ENCODE data around the gene PLCB1.

Gene PLCB1

DNA sequence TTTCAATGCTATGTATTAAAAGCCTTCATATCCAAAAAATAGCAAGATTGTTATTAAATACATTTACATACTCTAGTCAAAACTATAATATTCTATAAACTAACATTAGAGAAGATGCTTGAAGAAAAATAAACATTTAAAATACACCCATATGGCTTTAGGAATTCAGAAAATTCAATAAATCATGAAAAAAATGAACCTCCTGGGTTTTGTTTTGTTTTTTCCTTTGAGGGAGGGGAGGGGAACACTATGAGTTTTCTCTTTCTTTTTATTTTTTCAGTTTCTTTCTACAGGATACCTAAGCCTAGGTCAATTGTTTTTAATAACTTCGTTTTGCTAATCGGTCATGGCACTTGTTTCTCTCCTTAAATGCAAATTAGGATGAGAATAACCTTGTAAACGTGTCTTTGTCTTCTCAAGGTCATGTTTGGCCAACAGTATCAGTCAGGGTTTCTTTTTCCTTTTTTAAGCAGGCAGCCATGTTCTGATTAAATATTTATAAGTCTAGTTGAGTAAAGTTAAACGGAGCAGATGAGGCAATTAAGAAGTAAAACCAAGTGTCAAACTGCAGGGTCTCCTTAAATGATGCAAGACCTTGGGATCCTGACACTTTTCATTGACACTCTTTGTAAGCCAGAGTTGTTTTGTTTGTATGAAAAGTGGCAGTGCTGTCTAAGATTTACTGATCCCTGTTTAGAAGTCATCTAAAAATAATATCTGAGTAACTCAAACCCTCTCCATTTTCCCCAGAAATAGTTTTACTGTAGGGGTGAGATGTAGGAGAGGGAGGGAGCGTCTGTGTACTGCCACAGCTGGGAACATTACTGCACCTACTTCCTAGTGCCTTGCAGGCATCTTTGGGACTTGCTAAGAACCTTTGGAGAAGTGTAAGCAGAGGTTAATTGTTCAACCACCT is 392.3 kb downstream of the PLCB1 start:
- no peak for DNase-seq

DNA sequence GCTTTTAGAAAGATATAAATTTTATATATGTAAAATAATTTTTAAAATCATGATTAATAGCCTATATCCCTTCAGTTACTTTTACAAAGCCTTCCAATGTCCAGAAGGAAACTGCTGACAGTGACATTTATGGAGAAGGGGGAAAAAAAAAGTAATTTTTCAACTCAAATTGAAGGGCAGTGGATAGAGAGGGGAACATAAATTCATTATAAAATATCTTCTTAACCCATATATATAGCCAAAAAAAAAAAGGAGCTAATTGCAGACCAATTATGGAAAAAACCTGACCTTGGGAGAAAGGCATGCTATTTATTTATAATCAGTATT is 392.9 kb downstream of the PLCB1 start:
- DNase-seq = no peak

DNA sequence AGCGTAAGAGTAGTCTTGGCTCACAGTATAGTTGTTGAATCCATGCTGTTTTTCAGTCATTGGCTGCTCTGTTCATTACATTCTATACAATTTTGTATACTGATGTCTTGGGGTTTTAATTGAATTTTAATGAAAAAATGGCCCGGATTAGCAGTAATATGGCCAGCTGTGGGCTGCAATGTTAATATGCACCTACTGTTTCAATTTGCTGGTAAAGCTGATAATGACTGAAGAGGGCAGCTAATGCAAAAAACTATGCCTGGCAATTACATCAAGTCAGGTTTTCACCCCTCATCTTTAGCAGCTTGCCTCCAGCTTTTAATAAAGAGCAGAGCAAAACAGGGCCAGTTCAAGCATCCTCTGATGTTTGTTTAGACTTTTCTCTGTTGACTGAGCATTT is 394.5 kb downstream of the PLCB1 start:
- DNase-seq = no peak

DNA sequence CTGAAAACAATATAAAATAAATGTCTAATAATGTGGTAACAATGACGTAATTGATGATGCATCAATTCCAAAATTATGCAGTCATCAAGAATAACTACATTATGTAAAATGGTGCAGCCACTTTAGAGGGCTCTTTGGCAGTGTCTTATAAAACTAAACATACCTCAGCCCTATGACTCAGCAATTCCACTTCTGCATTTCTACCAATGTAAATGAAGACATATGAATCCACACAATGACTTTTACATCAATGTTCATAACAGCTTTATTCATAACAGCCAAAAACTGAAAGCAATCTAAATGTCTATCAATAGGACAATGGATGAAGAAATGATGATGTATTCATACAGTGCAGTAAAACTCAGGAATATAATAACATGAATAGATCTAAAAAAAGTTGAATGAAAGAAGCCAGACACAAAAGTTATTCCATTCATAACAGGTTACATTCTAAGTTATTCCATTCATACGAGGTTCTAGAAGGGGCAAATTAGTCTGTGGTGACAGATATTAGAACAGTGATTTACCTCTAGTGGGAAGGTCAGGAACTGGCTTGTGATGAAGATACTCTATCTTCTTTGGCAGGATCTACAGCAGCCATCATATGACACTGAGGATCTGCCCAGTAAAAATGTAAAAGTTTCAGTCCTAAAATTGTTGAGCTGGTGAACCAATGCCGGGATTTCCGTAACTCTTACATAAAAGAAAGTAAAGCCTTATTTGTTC is 396.1 kb downstream of the PLCB1 start:
- no peak for DNase-seq

DNA sequence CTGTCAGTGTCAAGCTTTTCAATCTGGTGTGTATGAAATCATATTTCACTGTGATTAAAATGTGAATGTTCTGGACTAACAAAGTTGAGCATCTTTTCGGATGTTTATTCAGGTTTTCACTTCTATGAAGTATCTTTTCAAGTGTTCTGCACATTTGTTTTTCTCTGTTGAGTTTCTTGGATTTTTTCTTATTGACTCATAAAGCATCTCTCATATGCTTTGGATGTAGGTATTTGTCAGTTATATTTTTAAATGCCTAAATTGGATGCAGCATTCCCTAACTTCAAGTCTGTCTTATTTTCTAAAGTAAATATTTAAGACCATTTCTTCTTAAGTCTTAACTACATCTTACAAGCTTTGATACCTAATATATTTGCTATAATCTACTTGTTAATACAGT is 398.0 kb downstream of the PLCB1 start:
- no peak for DNase-seq

DNA sequence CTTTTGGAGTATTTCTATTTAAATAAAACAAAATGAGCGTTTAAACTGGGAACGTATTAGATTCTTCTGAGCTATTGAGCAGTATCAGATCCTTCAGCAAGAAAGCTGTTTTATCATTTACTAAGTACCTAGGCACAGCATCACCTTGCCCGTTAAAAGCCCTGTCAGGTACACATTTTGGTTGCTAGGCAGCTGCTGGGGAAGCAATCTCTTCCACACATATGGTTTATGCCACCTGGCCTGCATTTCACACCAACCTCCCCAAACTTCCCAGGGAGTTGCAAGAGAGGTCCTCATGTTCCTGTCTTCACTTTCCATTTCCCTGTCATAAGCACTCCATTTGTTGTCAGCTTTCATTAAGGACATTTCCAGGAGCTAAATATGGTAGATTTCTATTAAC is 400.1 kb downstream of the PLCB1 start:
- no peak for DNase-seq

DNA sequence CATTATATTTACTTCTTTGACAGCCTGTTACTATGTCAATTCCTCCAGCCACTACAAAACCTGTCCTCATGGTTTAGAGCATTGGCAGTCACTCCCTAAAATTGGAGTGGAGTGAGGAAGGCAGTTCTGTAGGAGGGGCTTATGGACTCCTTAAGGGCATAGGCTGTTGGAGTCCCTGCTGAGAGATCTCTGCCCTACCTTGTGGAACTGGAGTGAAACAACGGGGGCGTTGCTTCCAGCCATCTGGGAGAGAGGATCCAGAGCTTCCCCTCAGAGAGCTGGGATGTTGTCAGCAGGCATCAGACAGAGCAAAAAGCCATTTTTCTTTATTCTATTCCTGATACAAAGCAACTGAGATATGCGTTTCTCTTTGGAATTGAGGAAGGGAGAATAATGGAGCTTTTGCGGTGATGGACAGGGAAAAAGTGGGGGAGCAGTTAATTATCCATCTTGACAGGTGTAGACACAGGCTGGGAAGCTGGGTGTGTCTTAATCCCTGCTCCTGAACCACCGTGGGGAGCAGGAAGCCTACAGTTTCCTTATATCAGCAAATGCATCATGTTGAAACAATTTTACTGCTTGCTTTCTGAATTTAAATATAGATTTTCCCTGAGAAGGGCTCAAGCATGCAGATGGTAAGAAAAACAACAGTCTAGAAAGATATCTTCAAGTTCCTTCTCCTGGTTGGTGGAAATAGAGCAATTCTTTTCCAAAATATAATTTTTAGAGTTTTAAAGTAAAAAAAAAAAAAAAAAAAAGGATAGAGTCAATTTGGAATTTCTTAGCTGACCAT is 402.5 kb downstream of the PLCB1 start:
- no peak for DNase-seq

DNA sequence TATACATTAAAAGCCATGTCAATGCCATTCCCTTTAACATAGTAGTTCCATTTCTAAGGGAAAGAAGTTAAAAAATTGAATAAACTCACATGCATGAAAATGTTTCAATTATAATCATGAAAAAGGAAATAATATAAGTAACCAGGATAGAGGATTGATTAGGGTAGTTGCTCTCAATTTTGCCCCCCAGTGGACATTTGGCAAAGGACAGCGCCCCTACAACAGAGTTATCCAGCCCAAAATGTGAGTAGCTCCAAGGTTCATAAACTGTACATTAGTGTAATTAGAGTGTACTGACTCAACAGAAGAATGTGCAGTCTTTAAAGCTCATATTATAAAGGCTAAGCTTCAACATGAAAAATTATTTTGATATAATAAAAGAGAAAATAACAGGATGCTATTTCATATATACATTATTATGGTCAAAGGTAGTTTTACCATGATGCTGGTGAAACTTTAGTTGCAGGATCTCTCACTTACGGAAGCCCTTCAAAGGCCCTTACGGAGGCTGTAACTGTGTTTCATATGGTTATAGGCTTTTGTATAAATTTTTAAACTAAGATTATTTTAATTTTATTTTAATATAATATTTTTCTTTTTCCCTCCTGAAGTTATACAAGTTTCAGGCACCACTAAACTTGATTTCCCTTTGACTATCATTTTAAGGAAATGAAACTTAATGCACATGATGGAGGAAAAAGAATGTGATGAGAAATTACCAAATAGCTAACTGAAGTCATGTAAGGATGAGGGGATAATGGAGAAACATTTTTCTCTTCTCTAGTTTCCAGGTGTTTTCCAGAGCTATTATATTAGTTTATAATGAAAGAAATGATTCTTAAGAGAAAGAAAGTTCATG is 403.6 kb downstream of the PLCB1 start:
- DNase-seq = no peak

DNA sequence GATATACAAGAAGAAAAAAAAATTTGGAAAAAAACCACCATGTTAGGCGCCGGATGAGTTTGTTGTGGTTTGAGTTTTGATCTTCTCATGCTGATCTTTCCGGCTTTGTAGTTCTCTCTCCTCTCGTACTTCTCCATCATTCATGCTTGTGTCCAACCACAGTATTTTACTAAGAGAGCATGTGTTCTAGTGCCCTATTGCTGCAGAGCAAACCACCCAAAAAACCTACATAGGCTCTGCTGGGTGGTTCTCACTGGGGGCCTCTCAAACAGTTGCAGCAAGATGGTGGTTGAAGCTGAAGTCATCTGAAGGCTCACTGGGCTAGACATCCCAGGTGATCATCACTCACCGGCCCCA is 404.2 kb downstream of the PLCB1 start:
- no peak for DNase-seq

DNA sequence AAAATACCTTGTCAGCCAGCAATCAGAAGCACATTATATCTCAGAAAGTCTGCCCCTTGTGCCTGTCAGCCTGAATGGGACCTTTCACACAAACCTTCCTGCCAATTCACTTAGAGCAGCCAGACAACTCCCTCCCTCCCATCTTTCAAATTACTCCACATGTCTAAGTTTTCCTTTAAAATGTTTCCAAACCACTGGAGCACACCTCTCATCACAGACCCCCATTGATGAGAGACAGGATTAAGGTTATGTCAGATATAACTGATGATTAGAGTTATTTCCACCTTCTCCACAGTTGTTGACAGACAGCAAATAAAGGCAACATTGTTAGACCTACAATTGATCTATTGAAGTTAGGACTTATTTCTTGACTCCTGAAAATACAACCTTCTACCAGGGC is 408.4 kb downstream of the PLCB1 start:
- DNase-seq = no peak

DNA sequence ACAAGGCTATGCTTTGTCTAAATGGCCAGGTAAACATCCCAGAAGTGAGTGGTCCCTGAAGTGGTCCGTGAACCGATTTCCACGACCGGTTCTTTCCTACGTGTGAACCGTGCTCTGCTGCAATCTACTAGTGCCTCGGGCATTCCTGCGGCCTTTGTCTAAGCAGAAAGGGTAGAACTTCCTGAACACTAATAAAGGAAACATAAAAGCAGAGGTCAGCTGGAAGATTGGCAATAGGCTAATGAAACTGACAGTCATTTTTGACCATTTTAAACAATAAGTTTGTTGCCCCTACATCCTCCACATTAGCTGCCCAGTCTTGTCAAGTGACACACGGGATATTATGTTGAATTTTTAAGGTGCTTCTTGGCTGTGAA is 410.0 kb downstream of the PLCB1 start:
- no peak for DNase-seq

DNA sequence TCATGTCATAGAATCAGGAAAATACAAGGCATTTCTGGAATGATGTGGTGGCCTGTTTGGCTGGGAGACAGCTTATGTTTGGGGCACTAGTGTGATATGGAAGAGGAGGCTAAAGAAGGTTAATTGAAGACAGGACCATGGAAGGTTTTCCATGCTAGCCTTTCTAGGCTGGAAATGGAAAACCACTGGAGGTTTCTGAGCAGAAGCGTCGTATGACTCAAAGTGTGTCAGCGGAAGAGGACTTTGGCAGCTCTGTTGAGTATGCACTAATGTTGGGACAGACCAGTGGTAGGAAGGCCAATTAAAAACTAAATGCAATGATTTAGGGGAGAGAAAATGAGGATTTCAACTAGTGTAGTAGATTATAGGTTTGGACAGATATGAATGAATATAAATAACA is 413.1 kb downstream of the PLCB1 start:
- no peak for DNase-seq

DNA sequence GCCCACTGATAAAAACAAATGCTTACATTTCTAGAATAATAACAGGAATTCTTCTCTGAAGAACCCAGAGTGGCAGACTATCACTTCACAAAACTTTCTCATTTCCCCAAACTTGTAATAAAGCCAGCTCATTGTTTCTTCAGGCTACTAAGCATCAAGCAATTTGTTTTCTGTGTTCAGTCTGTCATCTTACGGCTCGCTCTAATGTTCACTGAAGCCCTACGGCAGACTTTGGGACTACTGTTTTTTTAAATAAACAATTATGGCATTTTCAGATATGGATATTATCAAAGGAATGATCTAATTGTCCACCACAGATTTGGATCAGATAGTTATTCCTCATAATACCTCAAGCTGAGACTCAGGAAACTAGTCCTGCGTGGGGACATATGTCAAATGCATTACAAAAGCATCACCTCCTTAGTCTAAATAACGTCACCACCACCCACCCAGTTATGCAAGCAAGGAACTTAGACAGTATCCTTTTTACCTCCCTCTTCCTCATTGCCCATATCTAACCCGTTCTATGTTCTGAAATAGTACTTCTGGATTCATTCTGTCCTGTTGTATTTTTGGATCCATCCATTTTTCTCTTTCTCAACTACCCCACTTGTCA is 415.1 kb downstream of the PLCB1 start:
- DNase-seq = no peak

DNA sequence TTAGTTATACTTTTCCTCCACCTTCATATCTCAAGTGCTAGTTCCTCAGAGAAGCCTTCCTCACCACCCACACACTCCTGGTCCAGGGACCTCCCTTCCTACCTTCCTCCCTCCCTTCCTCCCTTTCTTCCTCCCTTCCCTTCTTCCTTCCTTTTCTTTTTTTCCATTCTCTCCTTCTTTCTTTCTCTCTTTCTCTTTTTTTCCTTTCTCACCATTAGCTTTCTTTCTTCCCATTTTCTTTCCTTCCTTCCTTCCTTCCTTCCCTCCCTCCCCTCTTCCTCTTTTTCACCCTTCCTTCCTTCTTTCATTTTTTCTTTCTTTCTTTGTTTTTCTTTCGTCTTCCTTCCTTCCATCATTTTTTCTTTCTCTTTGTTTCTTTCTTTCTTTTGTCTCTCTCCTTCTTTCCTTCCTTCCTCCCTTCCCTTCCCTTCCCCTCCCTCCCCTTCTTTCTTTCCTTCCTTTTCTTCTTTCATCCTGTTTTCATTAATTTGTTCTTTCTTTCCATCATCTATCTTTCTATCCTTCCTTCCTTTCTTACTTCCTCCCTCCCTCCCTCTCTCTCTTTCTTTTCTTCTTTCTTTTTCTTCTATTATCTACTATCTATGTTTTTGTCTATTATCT is 416.0 kb downstream of the PLCB1 start:
- DNase-seq = no peak

DNA sequence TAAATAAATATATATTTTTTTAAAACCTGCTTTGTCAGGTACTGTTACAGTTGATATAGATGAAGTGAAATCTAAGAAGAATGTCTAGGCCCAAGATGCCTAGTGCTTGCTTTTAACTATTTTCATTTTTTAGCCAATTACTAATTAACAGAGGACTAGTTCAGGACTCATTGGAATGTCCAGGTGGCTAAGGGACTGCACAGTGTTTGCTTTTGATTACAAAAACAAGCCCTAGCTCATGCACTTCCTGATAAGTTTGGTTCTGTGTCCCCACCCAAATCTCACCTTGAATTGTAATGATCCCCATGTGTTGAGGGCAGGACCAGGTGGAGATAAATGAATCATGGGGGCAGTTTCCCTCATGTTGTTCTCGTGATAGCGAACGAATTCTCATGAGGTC is 417.1 kb downstream of the PLCB1 start:
- DNase-seq = no peak

DNA sequence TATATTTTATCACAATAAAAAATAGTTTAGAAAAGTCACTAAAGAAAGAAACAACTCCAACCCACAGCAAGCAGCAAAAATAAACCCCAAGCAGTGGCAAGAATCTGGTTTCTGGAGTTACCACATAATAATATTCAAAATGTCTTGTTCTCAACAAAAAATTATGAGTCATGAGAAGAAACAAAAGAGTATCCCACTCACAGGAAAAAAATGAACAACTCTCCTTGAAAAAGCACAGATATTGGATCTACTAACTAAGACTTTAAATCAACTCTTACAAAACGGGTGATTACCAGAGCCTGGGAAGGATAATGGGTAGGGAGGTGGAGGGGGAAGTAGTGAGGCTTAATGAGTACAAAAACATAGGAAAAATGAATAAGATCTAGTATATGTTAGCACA is 425.6 kb downstream of the PLCB1 start:
- DNase-seq = no peak

DNA sequence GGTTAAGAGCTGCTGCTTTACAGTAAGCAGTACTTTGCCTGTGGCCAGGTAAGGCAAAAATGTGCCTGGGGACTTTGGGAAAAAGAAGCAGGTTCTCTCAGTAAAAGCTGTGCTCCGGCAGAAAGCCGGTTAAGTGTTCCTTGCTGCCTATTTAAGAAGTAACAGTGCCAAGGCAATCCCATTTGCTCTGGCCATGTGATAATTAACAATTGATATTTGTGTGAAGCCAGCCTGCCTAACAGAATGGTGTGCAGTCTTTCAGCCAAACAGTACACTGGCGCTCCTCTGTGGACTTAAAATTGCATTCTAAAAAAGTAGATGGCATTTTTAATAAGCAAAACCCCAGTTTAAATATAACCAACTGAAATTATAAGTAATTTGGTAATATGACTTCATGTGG is 430.3 kb downstream of the PLCB1 start:
- DNase-seq = no peak

DNA sequence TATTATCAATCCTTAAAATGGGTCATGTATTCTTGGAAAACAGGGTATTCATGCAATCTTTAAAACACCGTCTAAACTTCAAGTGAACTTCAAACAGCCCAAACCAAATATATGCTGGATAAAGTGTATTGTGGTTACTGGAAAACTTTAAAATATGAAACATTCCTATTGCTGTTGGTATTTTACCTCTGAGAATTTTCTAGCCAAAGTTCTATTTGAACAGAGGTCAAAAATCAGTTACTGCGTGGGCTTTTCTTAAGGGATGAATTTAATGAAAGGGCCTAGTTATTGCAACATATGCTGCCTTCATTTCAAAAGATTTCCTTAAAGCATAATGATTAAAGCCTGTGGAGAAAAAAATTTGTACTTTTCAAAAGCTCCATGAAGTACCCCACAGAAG is 436.0 kb downstream of the PLCB1 start:
- no peak for DNase-seq

DNA sequence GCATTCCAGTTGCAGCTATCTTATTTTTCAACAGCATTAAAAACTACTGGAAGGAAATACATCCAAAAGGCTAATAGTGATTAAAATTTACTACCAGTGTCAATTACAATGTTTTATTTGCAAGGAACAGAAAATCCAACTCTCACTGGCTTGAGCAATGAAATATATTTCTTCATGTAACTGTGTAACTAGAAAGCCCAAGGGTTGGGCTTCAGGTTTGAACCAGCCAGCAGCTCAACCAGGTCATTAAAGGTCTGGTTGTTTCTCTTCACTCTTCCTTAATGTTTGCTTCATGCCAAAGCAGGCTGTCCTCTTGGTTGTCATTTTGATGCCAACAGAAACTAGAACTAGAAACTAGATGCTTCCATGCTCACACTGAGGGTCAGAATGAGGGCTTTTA is 437.7 kb downstream of the PLCB1 start:
- DNase-seq = no peak

DNA sequence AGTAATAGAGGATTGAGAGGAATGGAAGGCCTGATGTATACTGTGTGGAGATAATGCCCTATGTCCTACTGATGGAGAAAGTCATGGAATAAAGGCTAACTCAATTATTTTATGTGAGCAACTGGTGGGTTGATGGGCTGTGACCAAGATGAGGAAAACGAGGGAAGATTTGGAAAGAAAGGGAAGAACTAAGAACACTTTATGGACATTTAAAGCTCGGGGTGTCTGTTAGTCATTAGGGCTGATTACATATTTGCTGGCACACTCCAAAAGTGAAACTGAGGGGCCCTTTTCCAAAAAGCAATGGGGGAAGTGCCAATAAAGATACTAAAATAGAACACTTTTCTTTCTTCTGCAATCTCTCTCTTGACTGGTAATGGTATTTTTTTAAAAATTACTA is 439.5 kb downstream of the PLCB1 start:
- no peak for DNase-seq

DNA sequence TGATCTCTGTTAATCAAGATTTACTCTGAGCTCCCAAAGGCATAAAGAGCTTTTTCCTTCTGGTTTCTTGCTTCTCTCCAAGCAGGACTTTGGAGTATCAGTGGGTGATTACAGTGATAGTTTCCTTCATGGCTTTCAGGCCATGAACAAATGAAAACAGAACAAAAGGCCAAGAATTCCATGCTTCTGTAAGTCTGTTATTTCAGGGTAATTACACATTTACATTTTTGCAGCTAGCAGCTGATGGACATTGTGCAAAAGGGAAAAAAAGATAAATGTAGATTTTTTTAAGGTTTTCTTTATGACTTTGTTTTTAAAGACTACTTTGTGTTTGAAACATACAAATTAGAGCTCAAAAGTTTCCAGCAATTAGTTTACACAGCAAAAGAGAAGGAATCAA is 441.6 kb downstream of the PLCB1 start:
- DNase-seq = no peak

DNA sequence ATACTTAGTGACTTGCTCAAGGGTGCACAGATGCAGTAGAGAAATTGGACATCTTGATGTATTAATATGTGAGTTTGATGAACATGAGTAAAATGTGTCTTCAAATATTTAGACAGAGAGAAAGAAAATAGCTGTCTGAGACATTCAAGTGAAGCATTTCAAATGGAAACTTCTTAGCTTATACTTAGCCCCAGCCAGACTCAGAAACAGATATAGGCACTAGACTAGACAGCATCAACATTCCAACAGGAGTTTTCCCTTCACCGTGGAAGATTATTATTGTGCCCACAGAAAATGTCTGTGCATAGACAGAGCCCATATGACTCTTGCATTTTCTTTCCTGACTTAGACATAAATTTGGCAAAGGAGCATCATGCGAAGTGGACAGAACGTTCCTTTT is 443.0 kb downstream of the PLCB1 start:
- no peak for DNase-seq
